Measurements from ENCODE around the gene VAC14. TPM values are rescaled to one million over a fixed set of nuclear protein-coding genes. Genes with fewer than 3 reads are reported as not detected.

The VAC14 gene
- total and polyA plus RNA-seq, 4 donors: 27.6 to 60.8 (median 50.9) TPM

DNA sequence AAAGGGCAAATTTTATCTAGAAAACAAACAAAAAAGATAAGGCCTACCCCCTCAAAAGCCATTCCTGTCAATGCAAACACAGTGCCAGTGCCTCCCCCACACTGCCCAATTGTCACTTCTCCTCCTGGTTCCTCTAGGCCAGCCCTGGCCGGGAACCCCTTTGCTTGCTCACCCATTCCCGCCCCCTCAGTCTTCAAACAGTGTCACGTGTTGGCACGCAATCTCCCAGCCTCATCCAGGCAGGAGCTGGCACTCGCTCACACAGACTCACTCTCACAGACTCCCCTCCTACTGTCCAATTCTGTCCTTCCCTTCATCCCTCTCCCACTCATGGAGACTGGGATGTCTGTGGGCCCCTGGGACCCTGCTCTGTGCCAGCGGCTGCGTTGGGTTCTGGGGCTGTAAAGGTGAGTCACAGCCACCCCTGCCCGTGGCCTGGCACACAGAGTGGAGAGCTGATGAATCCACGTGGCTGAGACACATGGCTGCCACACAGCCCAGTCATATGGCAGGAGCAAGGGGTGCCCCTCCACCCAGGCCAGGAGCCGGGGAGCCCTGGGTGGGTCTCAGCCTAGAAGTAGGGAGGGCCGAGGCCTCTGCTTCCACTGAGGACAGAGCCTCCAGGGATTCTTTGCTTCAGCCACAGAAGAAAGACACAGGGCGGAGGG, 54.8 kb downstream of the VAC14 start:
- Histone ChIP-seq H3K9me3 (ENCODE audit: control insufficient read depth in 4 of 4, insufficient read depth in 3 of 4, low read length in 3 of 4) (no peaks in the 10 kb centered on the region), H3K27me3 (ENCODE audit: control insufficient read depth in 3 of 3, insufficient read depth in 3 of 3, low read length in 2 of 3) (no peaks in the 10 kb centered on the region), H3K9ac (ENCODE audit: insufficient read depth in 1 of 2, low read length in 2 of 2) (no peak overlapping the region), H3K4me3 (no peak overlapping the region), H3K27ac (ENCODE audit: low read depth in 1 of 2, low read length in 1 of 2) (peak overlapping the region in 1 of 2 donors; percentile 95), H3K4me1 (ENCODE audit: control insufficient read depth in 5 of 5, insufficient read depth in 5 of 5, low read length in 5 of 5) (peaks cover 3 to 58% (median 26%) of the 10 kb centered on the region in 5 donors), H3K36me3 (ENCODE audit: control insufficient read depth in 4 of 4, insufficient read depth in 4 of 4, low read length in 4 of 4) (peaks cover 0 to 8% (median 3%) of the 10 kb centered on the region in 4 donors)
- DNase-seq (peak; percentile 55 to 75 (median 56)), ATAC-seq (ENCODE audit: insufficient read depth, low FRiP score) (peak; percentile 45)
- TF ChIP-seq, protein P1, sequence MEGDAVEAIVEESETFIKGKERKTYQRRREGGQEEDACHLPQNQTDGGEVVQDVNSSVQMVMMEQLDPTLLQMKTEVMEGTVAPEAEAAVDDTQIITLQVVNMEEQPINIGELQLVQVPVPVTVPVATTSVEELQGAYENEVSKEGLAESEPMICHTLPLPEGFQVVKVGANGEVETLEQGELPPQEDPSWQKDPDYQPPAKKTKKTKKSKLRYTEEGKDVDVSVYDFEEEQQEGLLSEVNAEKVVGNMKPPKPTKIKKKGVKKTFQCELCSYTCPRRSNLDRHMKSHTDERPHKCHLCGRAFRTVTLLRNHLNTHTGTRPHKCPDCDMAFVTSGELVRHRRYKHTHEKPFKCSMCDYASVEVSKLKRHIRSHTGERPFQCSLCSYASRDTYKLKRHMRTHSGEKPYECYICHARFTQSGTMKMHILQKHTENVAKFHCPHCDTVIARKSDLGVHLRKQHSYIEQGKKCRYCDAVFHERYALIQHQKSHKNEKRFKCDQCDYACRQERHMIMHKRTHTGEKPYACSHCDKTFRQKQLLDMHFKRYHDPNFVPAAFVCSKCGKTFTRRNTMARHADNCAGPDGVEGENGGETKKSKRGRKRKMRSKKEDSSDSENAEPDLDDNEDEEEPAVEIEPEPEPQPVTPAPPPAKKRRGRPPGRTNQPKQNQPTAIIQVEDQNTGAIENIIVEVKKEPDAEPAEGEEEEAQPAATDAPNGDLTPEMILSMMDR (IDR thresholded peaks at IDR 0.05; ENCODE audit: control extremely low read depth, extremely low read depth): no peak
- 28 to 42% methylated on average over 12 of the region's 12 CpGs for WGBS, 2 donors

DNA sequence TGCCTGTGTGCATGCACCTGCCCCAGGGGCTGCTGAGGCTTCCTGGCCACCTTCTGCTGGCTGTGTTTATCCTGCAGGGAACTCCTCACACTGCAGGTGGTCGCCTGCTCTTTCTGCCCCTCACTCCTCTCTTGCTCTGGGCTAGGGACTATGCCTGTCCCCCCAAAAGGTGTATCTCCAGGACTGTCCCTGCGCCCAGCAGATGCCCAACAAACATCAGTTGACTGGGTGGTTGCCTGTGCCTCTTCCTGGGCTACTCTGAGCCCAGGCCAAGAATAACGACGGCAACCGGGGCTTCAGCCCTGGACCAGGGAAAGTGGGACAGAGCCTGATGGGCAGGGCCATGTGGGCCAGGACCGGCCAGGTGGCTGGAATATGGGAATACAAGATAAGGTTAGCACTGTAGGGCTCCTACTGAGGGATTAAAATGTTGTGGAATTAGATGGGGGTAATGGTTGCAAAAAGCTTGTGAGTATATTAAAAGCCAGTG, 55.4 kb downstream of the VAC14 start:
- H3K4me1 ChIP-seq (ENCODE audit: control insufficient read depth in 5 of 5, insufficient read depth in 5 of 5, low read length in 5 of 5): peaks cover 2 to 59% (median 31%) of the 10 kb centered on the region in 5 donors

DNA sequence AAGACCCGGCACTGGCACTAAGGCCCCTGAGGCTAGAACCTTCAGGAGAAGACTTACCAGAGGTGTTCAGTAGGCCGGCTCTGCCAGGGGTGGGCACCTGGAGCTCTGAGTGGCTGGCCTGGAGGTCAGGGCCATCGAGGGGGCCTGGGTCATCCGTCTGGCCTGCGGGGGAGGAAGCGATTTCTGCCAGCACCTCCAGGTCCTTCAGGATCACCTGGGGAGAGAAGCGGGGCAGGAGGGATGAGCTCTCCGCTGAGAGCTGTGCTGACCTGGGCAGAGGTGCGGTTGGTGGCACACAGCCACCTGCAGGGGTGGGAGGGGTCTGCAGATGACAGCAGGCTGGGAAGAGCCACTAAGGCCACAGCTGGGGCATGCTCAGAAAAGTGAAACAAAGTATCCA, 56.6 kb downstream of the VAC14 start:
- Histone ChIP-seq H3K4me3 (no peak overlapping the region), H3K9me3 (ENCODE audit: control insufficient read depth in 4 of 4, insufficient read depth in 3 of 4, low read length in 3 of 4) (no peaks in the 10 kb centered on the region), H3K27ac (ENCODE audit: low read depth in 1 of 2, low read length in 1 of 2) (peak overlapping the region in 1 of 2 donors; percentile 6), H3K27me3 (ENCODE audit: control insufficient read depth in 3 of 3, insufficient read depth in 3 of 3, low read length in 2 of 3) (no peaks in the 10 kb centered on the region), H3K36me3 (ENCODE audit: control insufficient read depth in 4 of 4, insufficient read depth in 4 of 4, low read length in 4 of 4) (peaks cover 0 to 8% (median 3%) of the 10 kb centered on the region in 4 donors), H3K4me1 (ENCODE audit: control insufficient read depth in 5 of 5, insufficient read depth in 5 of 5, low read length in 5 of 5) (peaks cover 2 to 50% (median 22%) of the 10 kb centered on the region in 5 donors), H3K9ac (ENCODE audit: insufficient read depth in 1 of 2, low read length in 2 of 2) (no peak overlapping the region)
- ATAC-seq (ENCODE audit: insufficient read depth, low FRiP score) (no peak), DNase-seq (no peak)
- TF ChIP-seq, protein P1 (IDR thresholded peaks at IDR 0.05; ENCODE audit: control extremely low read depth, extremely low read depth): no peak
- 96 to 99% methylated on average over 9 of the region's 9 CpGs for WGBS, 2 donors

More for the DNA sequence above, 55.4 kb downstream of the VAC14 start:
- TF ChIP-seq, protein P1 (IDR thresholded peaks at IDR 0.05; ENCODE audit: control extremely low read depth, extremely low read depth): no peak
- Histone ChIP-seq H3K36me3 (ENCODE audit: control insufficient read depth in 4 of 4, insufficient read depth in 4 of 4, low read length in 4 of 4) (peaks cover 0 to 8% (median 3%) of the 10 kb centered on the region in 4 donors), H3K27ac (ENCODE audit: low read depth in 1 of 2, low read length in 1 of 2) (peak overlapping the region in 1 of 2 donors; percentile 49), H3K27me3 (ENCODE audit: control insufficient read depth in 3 of 3, insufficient read depth in 3 of 3, low read length in 2 of 3) (no peaks in the 10 kb centered on the region), H3K9me3 (ENCODE audit: control insufficient read depth in 4 of 4, insufficient read depth in 3 of 4, low read length in 3 of 4) (no peaks in the 10 kb centered on the region), H3K4me3 (no peak overlapping the region), H3K9ac (ENCODE audit: insufficient read depth in 1 of 2, low read length in 2 of 2) (no peak overlapping the region)
- 85 to 92% methylated on average over 6 of the region's 6 CpGs for WGBS, 2 donors
- DNase-seq (no peak), ATAC-seq (ENCODE audit: insufficient read depth, low FRiP score) (no peak)

Data from lung (tissue), 12 donors.